ENCODE measurements around the gene CADPS. TPM values are rescaled to one million over a fixed set of nuclear protein-coding genes. Genes with fewer than 3 reads are reported as not detected.

Gene CADPS
- total RNA-seq, 1 donor from 2014 or later = not detected

GRCh38 chr3:62556121-62556815 is 318.9 kb downstream of the CADPS start:
- H3K9me3 Mint-ChIP-seq = no peaks in the 10 kb centered on the region
- DNase-seq (ENCODE audit: low spot score) = no peak
- H3K4me1 Mint-ChIP-seq (ENCODE audit: low read depth) = no peaks in the 10 kb centered on the region
- H3K4me3 Mint-ChIP-seq (ENCODE audit: low read depth) = no peak overlapping the region
- H3K36me3 Mint-ChIP-seq (ENCODE audit: low read depth) = no peaks in the 10 kb centered on the region
- H3K27ac Mint-ChIP-seq = no peak overlapping the region
- intact Hi-C loops (cut with micrococcal nuclease) = loop anchor here (5.0 to 10.0 kb wide), 2 partner anchors 224 to 351 kb away; no protein-coding TSS in a partner anchor
- H3K27me3 Mint-ChIP-seq (ENCODE audit: low read depth) = no peaks in the 10 kb centered on the region

DNA sequence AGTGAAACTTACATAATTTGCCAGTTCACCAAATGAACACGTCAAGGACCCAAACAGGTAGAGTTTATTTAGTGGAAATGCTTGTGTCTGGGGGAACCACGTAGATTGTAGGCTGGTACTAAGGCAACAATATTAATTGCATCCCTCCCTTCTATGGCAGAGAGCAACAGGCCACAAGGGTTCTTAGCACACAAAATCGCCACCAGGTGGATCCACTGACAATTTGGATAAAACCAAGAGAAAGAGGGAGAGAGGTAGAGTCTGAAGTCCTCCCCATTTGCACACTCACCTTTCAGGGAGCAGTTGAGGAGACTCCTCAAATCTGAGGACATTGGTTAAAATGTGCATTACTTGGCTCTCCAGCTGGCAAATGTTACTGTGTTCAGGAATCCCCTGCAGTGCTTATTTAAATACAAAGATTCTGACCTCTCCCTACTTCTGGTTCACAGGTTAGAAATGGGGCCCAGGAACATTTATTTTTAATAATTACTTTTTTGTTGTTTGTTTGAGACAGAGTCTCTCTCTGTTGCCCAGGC is 320.9 kb downstream of the CADPS start:
- Mint-ChIP-seq H3K27me3 (ENCODE audit: low read depth) (no peaks in the 10 kb centered on the region), H3K9me3 (no peaks in the 10 kb centered on the region), H3K27ac (no peak overlapping the region), H3K4me3 (ENCODE audit: low read depth) (no peak overlapping the region), H3K4me1 (ENCODE audit: low read depth) (no peaks in the 10 kb centered on the region), H3K36me3 (ENCODE audit: low read depth) (no peaks in the 10 kb centered on the region)
- DNase-seq (ENCODE audit: low spot score) = no peak
- intact Hi-C loops (cut with micrococcal nuclease) = loop anchor here (10.0 kb wide), 1 partner anchor 350 kb away; no protein-coding TSS in a partner anchor

DNA sequence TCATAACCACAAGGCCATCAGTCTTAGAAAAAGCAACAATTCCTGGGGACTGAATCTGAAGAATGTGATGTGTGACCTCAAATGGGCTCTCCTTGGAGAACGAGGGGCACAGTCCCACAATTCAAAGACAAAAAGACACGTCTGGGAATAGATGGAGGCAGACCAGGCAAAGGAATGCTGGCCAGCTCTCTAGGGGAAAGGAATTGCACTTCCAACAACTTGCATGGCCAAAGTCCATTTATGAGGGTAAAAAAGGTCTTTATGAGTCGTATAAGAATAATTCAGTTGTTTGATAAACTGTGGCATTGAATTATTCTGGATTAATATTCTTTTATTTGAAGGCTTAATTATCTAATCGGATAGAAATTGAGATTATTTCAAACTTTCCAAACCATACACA is 321.4 kb downstream of the CADPS start:
- Mint-ChIP-seq H3K27ac (no peak overlapping the region), H3K9me3 (no peaks in the 10 kb centered on the region), H3K4me1 (ENCODE audit: low read depth) (no peaks in the 10 kb centered on the region), H3K27me3 (ENCODE audit: low read depth) (no peaks in the 10 kb centered on the region), H3K4me3 (ENCODE audit: low read depth) (no peak overlapping the region), H3K36me3 (ENCODE audit: low read depth) (no peaks in the 10 kb centered on the region)
- DNase-seq (ENCODE audit: low spot score) = no peak
- intact Hi-C loops (cut with micrococcal nuclease) = loop anchor here (10.0 kb wide), 1 partner anchor 349 kb away; no protein-coding TSS in a partner anchor

- Mint-ChIP-seq H3K4me1 (ENCODE audit: low read depth) (no peaks in the 10 kb centered on the region), H3K36me3 (ENCODE audit: low read depth) (no peaks in the 10 kb centered on the region), H3K27me3 (ENCODE audit: low read depth) (no peaks in the 10 kb centered on the region), H3K27ac (no peak overlapping the region), H3K4me3 (ENCODE audit: low read depth) (no peak overlapping the region), H3K9me3 (no peaks in the 10 kb centered on the region)
- intact Hi-C loops (cut with micrococcal nuclease) = loop anchor here (10.0 kb wide), 1 partner anchor 347 kb away; no protein-coding TSS in a partner anchor
- no peak for DNase-seq (ENCODE audit: low spot score)
Measured at GRCh38 chr3:62551556-62551955, 323.7 kb downstream of the CADPS start.

DNA sequence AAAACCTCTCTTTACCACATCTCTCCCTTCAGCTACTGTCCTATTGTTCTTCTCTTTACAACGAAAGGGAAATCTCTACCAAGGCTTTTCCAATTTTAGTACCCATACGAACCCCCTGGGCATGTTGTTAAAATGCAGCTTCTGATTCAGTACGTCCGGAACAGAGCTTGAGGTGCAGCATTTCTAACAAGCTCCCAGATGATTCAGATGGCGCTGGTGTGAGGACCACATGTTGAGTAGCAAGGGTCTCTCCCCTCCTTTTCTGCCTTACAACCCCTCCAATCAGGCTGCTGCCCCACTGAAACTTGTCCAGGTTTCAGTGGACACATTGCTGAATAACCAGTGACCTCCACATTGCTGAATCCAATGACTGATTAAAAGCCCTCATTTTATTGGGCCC is 324.8 kb downstream of the CADPS start:
- Mint-ChIP-seq H3K4me1 (ENCODE audit: low read depth) (no peaks in the 10 kb centered on the region), H3K27me3 (ENCODE audit: low read depth) (no peaks in the 10 kb centered on the region), H3K36me3 (ENCODE audit: low read depth) (no peaks in the 10 kb centered on the region), H3K4me3 (ENCODE audit: low read depth) (no peak overlapping the region), H3K27ac (no peak overlapping the region), H3K9me3 (no peaks in the 10 kb centered on the region)
- intact Hi-C loops (cut with micrococcal nuclease) = loop anchor here (10.0 kb wide), 1 partner anchor 346 kb away; no protein-coding TSS in a partner anchor
- DNase-seq (ENCODE audit: low spot score) = no peak

DNA sequence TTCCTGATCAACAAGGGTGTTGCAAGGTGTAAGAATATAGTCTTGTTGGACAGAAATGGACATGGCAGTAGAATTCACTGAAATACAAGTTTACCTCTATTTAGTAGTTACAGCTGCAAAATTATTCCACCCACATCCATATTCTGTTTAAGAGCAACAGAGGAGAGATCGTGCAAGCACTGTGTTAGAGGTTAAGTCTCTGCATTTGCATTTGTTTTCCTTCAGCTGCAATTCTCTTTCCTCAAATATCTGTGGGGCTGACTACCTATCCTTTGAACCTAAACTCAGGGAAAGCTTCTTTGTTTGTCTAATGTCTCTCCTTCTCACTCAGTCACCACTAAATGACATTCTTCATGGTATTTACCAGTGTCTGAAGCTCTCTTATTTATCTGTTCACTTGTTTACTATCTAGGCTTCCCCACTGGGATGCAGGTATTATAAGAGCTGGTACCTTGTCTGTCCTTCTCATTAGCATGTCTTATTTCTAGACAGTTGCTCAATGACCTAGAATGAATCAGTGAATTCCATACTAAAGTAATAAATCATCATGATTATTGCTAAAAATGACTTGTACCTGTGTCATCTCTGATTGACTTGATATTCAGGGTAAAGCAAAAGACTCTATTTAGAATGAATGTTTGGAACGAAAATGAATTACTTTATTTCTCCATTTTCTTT is 326.5 kb downstream of the CADPS start:
- Mint-ChIP-seq H3K9me3 (no peaks in the 10 kb centered on the region), H3K4me3 (ENCODE audit: low read depth) (no peak overlapping the region), H3K36me3 (ENCODE audit: low read depth) (no peaks in the 10 kb centered on the region), H3K27ac (no peak overlapping the region), H3K27me3 (ENCODE audit: low read depth) (peaks cover 1% of the 10 kb centered on the region), H3K4me1 (ENCODE audit: low read depth) (no peaks in the 10 kb centered on the region)
- intact Hi-C loops (cut with micrococcal nuclease) = no loop called here
- DNase-seq (ENCODE audit: low spot score) = no peak

GRCh38 chr3:62546266-62546665 is 328.9 kb downstream of the CADPS start:
- intact Hi-C loops (cut with micrococcal nuclease) = no loop called here

DNA sequence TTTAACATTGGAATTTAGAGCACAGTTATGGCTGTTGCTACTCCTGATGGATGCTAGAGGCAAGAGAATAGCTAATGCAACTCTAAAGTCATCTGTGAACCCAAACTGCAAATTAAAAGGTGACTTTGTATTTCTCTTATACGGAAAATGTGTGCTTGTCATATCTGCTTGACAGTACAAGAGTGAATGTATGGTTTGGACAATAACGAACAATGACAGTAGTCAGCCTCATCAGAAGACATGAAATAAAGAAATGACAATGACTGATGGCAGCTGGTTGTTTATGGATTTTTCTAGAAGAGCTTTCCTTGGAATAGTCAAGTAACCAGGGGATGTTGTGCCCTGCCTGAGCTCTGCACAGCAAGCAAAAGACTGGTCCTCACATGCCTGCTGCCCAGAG is 333.0 kb downstream of the CADPS start:
- no peak overlapping the region for H3K27ac Mint-ChIP-seq
- no peaks in the 10 kb centered on the region for H3K4me1 Mint-ChIP-seq (ENCODE audit: low read depth)
- no peaks in the 10 kb centered on the region for H3K36me3 Mint-ChIP-seq (ENCODE audit: low read depth)
- H3K27me3 Mint-ChIP-seq (ENCODE audit: low read depth) = peaks cover 1% of the 10 kb centered on the region
- no peak for DNase-seq (ENCODE audit: low spot score)
- H3K4me3 Mint-ChIP-seq (ENCODE audit: low read depth) = no peak overlapping the region
- intact Hi-C loops (cut with micrococcal nuclease) = no loop called here
- no peaks in the 10 kb centered on the region for H3K9me3 Mint-ChIP-seq

More at GRCh38 chr3:62546266-62546665, 328.9 kb downstream of the CADPS start:
- Mint-ChIP-seq H3K36me3 (ENCODE audit: low read depth) (no peaks in the 10 kb centered on the region), H3K27me3 (ENCODE audit: low read depth) (peaks cover 1% of the 10 kb centered on the region), H3K9me3 (no peaks in the 10 kb centered on the region), H3K27ac (no peak overlapping the region), H3K4me1 (ENCODE audit: low read depth) (no peaks in the 10 kb centered on the region), H3K4me3 (ENCODE audit: low read depth) (no peak overlapping the region)
- no peak for DNase-seq (ENCODE audit: low spot score)

DNA sequence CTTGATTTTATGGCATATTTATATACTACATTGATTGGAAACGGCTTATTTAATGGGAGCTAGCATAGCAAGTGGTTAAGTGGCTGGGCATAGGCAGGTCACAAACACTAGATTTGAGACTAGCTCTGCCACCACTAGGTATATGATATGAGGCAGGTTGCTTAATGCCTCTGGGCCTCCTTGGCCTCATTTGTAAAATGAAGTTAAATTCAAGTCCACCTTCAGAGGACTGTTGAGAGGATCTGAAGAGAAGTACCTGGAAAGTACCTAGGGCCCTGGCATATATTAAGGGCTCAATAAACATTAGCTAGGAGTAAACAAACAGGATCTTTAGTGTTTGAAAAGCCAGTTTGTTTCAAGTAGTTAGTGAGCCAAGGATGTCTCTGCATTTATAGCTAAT is 335.5 kb downstream of the CADPS start:
- Mint-ChIP-seq H3K27me3 (ENCODE audit: low read depth) (peaks cover 1% of the 10 kb centered on the region), H3K27ac (no peak overlapping the region)
- intact Hi-C loops (cut with micrococcal nuclease) = no loop called here

DNA sequence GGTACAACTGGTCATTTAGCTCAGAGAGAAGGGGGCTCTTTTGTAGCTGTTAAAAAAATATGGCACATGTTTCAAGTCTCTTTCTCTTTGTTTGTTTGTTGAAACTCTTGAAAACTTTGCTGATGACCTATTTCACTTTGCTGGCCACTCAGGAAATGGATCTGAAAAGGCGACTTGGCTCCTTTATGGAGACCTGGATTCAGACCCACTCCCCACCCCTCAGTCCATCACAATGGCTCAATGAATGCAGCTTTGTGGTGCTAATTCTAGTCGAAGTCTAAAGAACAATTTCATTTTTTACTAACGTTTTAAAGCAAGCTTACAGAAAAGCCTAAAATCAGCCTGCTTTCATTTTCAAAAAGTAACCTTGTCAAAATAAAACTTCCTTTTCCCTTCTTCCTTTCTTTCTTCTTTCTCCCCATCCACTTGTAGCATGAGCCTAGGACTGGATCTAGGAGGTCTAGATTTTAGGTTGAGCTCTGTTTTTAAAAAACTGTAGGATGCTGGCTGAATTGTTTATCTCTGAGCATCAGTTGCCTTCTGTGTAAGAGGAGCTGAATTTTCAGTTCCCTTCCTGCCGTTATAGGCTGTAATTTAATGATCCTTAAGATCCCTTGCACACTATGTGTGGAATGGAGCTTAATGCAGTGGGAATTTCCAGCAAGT is 336.4 kb downstream of the CADPS start:
- H3K4me3 Mint-ChIP-seq (ENCODE audit: low read depth) = no peak overlapping the region
- H3K9me3 Mint-ChIP-seq = no peaks in the 10 kb centered on the region
- H3K27ac Mint-ChIP-seq = no peak overlapping the region
- no peaks in the 10 kb centered on the region for H3K36me3 Mint-ChIP-seq (ENCODE audit: low read depth)
- DNase-seq (ENCODE audit: low spot score) = no peak
- intact Hi-C loops (cut with micrococcal nuclease) = no loop called here
- no peaks in the 10 kb centered on the region for H3K27me3 Mint-ChIP-seq (ENCODE audit: low read depth)
- H3K4me1 Mint-ChIP-seq (ENCODE audit: low read depth) = no peaks in the 10 kb centered on the region

More for the DNA sequence above, 335.5 kb downstream of the CADPS start:
- Mint-ChIP-seq H3K4me3 (ENCODE audit: low read depth) (no peak overlapping the region), H3K9me3 (no peaks in the 10 kb centered on the region), H3K36me3 (ENCODE audit: low read depth) (no peaks in the 10 kb centered on the region), H3K4me1 (ENCODE audit: low read depth) (no peaks in the 10 kb centered on the region)
- DNase-seq (ENCODE audit: low spot score) = no peak

DNA sequence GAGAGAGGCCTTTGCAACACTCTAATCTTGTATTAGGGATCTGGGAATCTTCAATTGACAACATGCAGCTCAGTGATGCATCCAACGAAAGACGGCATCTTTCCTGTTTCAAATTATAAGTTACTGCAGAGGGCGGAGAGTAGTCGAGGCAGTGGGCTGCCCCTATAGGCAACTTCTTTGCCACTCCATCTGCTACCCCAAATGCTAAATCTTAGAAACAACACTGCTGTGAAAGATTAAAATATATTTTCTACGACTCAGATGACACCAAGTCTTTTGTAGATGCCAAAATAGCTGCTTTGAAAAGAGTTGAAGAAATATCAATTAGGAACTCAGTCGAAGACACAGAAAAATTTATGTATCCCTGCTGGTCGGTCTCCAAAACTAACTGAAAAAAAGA is 340.9 kb downstream of the CADPS start:
- Mint-ChIP-seq H3K4me1 (ENCODE audit: low read depth) (no peaks in the 10 kb centered on the region), H3K36me3 (ENCODE audit: low read depth) (no peaks in the 10 kb centered on the region), H3K4me3 (ENCODE audit: low read depth) (no peak overlapping the region), H3K27ac (no peak overlapping the region), H3K9me3 (no peaks in the 10 kb centered on the region), H3K27me3 (ENCODE audit: low read depth) (no peaks in the 10 kb centered on the region)
- no peak for DNase-seq (ENCODE audit: low spot score)
- intact Hi-C loops (cut with micrococcal nuclease) = no loop called here

DNA sequence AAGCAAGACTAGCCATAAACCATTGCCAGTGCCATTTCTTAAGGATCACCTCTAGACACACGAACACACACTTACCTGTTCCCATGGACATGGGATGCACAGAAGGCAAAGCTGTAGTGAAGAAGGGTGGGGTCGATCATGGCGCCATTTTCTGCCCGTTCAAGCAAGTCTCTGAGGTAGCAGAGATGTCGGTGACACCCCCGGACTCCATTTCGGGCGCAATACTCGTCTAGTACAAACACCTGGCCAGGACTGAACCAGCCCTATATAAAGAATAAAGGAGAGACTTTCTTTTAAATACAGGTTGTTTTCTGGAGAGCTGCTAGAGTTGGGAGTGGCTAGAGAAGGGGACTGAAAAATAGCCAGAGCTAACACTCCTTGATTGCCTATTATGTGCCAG is 342.4 kb downstream of the CADPS start:
- intact Hi-C loops (cut with micrococcal nuclease) = no loop called here
- Mint-ChIP-seq H3K27ac (no peak overlapping the region), H3K27me3 (ENCODE audit: low read depth) (no peaks in the 10 kb centered on the region), H3K4me1 (ENCODE audit: low read depth) (no peaks in the 10 kb centered on the region), H3K9me3 (no peaks in the 10 kb centered on the region), H3K4me3 (ENCODE audit: low read depth) (no peak overlapping the region), H3K36me3 (ENCODE audit: low read depth) (no peaks in the 10 kb centered on the region)
- DNase-seq (ENCODE audit: low spot score) = no peak

DNA sequence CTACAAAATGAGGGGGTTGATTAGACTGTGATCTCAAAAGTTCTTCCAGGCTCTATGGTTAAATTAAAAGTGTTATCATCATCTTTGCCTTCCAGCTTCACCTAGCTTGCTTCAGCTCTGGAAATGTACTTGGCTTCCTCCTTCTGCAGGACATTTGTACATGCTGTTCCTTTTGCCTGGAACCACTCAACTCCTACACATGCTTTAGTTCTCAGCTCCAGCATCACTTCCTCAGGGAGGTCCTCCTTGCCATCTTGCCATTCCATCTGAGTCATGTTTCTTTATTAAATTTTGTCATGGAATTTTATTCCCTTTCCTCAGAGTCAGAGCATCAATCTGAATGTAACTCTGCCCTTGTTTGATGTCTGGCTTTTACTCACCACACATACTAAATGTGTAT is 343.2 kb downstream of the CADPS start:
- H3K36me3 Mint-ChIP-seq (ENCODE audit: low read depth) = no peaks in the 10 kb centered on the region
- no peaks in the 10 kb centered on the region for H3K27me3 Mint-ChIP-seq (ENCODE audit: low read depth)

More for the DNA sequence above, 343.2 kb downstream of the CADPS start:
- DNase-seq (ENCODE audit: low spot score) = no peak
- Mint-ChIP-seq H3K9me3 (no peaks in the 10 kb centered on the region), H3K4me3 (ENCODE audit: low read depth) (no peak overlapping the region), H3K4me1 (ENCODE audit: low read depth) (no peaks in the 10 kb centered on the region), H3K27ac (no peak overlapping the region)
- intact Hi-C loops (cut with micrococcal nuclease) = no loop called here
